ENCODE measurements around the gene FOXN4. TPM values are rescaled to one million over a fixed set of nuclear protein-coding genes. Genes with fewer than 3 reads are reported as not detected.

The FOXN4 gene
- total and polyA plus RNA-seq, 2 of the 13 experiments (the other 11 are each of a cell fraction or from before 2014, with no cell fraction given) = 0.11 TPM; not detected in 1

DNA sequence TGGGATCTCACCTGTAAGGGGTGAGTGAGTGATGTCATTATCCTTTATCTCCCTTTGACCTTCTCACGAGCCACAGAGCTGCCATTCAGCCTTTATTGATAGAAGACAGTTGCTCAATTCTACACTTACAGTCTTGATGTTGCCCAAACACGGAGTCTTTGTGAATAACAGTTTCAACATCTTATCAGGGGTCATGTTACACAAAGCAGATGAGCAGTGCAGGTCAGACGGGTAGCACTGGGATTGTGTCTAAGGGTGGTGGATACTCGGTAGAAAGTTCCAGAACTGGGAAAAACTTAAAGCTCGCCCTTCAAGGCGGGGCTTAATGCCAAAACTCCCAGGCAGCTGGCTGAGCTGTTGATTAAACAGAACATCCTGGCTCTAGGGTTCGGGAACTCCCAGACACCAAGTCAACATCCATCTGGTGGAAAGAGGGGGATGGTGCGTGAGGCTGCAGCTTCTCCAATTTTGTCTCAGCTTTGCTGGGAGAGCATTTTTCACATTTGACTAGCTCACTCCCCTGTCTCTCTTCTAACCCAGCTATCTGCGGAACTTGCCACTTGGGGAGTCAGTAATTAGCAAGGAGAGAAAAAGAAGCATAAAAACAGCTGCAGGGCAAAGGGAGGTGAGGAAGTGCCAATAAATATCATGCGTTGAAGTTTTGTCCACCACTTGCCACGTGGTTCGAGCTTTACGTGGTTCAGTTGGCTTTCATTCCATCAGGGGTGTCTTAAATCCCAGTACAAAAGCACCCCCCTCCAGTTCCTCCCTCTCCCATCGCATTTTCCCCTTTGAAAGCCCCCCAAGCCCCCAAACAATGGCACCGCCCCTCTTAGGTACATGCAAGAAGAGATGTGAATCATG is 31.0 kb downstream of the FOXN4 start (continued):
- TF ChIP-seq, protein P1, sequence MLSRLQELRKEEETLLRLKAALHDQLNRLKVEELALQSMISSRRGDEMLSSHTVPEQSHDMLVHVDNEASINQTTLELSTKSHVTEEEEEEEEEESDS (CRISPR knock-in tag; IDR thresholded peaks at IDR 0.05; ENCODE audit: borderline replicate concordance) = no peak
- TF ChIP-seq BCL6 (CRISPR knock-in tag; IDR thresholded peaks at IDR 0.05) = peak; percentile 79
- TF ChIP-seq SIN3B (IDR thresholded peaks at IDR 0.05; ENCODE audit: low read length) = no peak
- TF ChIP-seq, protein P2, sequence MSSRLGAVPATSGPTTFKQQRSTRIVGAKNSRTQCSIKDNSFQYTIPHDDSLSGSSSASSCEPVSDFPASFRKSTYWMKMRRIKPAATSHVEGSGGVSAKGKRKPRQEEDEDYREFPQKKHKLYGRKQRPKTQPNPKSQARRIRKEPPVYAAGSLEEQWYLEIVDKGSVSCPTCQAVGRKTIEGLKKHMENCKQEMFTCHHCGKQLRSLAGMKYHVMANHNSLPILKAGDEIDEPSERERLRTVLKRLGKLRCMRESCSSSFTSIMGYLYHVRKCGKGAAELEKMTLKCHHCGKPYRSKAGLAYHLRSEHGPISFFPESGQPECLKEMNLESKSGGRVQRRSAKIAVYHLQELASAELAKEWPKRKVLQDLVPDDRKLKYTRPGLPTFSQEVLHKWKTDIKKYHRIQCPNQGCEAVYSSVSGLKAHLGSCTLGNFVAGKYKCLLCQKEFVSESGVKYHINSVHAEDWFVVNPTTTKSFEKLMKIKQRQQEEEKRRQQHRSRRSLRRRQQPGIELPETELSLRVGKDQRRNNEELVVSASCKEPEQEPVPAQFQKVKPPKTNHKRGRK (CRISPR knock-in tag; IDR thresholded peaks at IDR 0.05) = no peak
- no peak for TF ChIP-seq ZNF567 (CRISPR knock-in tag; IDR thresholded peaks at IDR 0.05; ENCODE audit: borderline replicate concordance)
- TF ChIP-seq NFATC3 (CRISPR knock-in tag; IDR thresholded peaks at IDR 0.05) = no peak
- TF ChIP-seq FOXK1 (CRISPR knock-in tag; IDR thresholded peaks at IDR 0.05; ENCODE audit: borderline replicate concordance, low read depth) = peak; percentile 74; the same call in 1 of the 2 replicates
- TF ChIP-seq, protein P3, sequence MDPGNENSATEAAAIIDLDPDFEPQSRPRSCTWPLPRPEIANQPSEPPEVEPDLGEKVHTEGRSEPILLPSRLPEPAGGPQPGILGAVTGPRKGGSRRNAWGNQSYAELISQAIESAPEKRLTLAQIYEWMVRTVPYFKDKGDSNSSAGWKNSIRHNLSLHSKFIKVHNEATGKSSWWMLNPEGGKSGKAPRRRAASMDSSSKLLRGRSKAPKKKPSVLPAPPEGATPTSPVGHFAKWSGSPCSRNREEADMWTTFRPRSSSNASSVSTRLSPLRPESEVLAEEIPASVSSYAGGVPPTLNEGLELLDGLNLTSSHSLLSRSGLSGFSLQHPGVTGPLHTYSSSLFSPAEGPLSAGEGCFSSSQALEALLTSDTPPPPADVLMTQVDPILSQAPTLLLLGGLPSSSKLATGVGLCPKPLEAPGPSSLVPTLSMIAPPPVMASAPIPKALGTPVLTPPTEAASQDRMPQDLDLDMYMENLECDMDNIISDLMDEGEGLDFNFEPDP (CRISPR knock-in tag; conservative IDR thresholded peaks at IDR 0.05) = no peak
- TF ChIP-seq, protein P4, sequence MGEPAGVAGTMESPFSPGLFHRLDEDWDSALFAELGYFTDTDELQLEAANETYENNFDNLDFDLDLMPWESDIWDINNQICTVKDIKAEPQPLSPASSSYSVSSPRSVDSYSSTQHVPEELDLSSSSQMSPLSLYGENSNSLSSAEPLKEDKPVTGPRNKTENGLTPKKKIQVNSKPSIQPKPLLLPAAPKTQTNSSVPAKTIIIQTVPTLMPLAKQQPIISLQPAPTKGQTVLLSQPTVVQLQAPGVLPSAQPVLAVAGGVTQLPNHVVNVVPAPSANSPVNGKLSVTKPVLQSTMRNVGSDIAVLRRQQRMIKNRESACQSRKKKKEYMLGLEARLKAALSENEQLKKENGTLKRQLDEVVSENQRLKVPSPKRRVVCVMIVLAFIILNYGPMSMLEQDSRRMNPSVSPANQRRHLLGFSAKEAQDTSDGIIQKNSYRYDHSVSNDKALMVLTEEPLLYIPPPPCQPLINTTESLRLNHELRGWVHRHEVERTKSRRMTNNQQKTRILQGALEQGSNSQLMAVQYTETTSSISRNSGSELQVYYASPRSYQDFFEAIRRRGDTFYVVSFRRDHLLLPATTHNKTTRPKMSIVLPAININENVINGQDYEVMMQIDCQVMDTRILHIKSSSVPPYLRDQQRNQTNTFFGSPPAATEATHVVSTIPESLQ (CRISPR knock-in tag; conservative IDR thresholded peaks at IDR 0.05) = no peak
- TF ChIP-seq, protein P5, sequence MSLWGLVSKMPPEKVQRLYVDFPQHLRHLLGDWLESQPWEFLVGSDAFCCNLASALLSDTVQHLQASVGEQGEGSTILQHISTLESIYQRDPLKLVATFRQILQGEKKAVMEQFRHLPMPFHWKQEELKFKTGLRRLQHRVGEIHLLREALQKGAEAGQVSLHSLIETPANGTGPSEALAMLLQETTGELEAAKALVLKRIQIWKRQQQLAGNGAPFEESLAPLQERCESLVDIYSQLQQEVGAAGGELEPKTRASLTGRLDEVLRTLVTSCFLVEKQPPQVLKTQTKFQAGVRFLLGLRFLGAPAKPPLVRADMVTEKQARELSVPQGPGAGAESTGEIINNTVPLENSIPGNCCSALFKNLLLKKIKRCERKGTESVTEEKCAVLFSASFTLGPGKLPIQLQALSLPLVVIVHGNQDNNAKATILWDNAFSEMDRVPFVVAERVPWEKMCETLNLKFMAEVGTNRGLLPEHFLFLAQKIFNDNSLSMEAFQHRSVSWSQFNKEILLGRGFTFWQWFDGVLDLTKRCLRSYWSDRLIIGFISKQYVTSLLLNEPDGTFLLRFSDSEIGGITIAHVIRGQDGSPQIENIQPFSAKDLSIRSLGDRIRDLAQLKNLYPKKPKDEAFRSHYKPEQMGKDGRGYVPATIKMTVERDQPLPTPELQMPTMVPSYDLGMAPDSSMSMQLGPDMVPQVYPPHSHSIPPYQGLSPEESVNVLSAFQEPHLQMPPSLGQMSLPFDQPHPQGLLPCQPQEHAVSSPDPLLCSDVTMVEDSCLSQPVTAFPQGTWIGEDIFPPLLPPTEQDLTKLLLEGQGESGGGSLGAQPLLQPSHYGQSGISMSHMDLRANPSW (CRISPR knock-in tag; IDR thresholded peaks at IDR 0.05; ENCODE audit: borderline replicate concordance) = no peak
- TF ChIP-seq, protein P6, sequence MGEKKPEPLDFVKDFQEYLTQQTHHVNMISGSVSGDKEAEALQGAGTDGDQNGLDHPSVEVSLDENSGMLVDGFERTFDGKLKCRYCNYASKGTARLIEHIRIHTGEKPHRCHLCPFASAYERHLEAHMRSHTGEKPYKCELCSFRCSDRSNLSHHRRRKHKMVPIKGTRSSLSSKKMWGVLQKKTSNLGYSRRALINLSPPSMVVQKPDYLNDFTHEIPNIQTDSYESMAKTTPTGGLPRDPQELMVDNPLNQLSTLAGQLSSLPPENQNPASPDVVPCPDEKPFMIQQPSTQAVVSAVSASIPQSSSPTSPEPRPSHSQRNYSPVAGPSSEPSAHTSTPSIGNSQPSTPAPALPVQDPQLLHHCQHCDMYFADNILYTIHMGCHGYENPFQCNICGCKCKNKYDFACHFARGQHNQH (CRISPR knock-in tag; IDR thresholded peaks at IDR 0.05) = 0 out of 2 replicates have a peak, but pooled peaks have one; percentile 53
- TF ChIP-seq ZBTB1 (CRISPR knock-in tag; IDR thresholded peaks at IDR 0.05; ENCODE audit: borderline replicate concordance) = no peak
- no peak for TF ChIP-seq EHMT2 (IDR thresholded peaks at IDR 0.05; ENCODE audit: borderline replicate concordance, low read depth, low read length)
- TF ChIP-seq ZBTB42 (CRISPR knock-in tag; IDR thresholded peaks at IDR 0.05) = no peak
- TF ChIP-seq ZNF34 (CRISPR knock-in tag; IDR thresholded peaks at IDR 0.05; ENCODE audit: borderline replicate concordance) = no peak
- no peak for TF ChIP-seq MBD4 (IDR thresholded peaks at IDR 0.05; ENCODE audit: borderline replicate concordance, low read length)
